Glutamatergic neuron (in vitro differentiated cells): ENCODE data around the gene PLPP4. TPM values are rescaled to one million over a fixed set of nuclear protein-coding genes. Genes with fewer than 3 reads are reported as not detected.

ENCODE experiments used
- DNase-seq: peaks from one replicate; pipeline ENCODE4 v3.0.0; 2022
- H3K27ac Mint-ChIP-seq: one replicate; pipeline ENCODE4 v1.8.0; 2020; ENCODE audit warnings: mild to moderate bottlenecking, mixed read lengths, inconsistent platforms; ENCODE audit not compliant: unreplicated experiment
- H3K27me3 Mint-ChIP-seq: one replicate; pipeline ENCODE4 v1.8.0; 2020; ENCODE audit warnings: mild to moderate bottlenecking, moderate library complexity, mixed read lengths, inconsistent platforms; ENCODE audit not compliant: unreplicated experiment
- H3K36me3 Mint-ChIP-seq: one replicate; pipeline ENCODE4 v1.8.0; 2020; ENCODE audit warnings: mild to moderate bottlenecking, mixed read lengths, inconsistent platforms; ENCODE audit not compliant: unreplicated experiment
- H3K4me1 Mint-ChIP-seq: one replicate; pipeline ENCODE4 v1.8.0; 2020; ENCODE audit warnings: mild to moderate bottlenecking, low read depth, mixed read lengths, inconsistent platforms; ENCODE audit not compliant: unreplicated experiment
- H3K4me3 Mint-ChIP-seq: one replicate; pipeline ENCODE4 v1.8.0; 2020; ENCODE audit warnings: mild to moderate bottlenecking, mixed read lengths, inconsistent platforms; ENCODE audit not compliant: unreplicated experiment
- H3K9me3 Mint-ChIP-seq: one replicate; pipeline ENCODE4 v1.8.0; 2020; ENCODE audit warnings: mild to moderate bottlenecking, moderate library complexity, mixed read lengths, inconsistent platforms; ENCODE audit not compliant: unreplicated experiment
- CTCF ChIP-seq: fragments of 200-600 bp; sonication (generic); IDR thresholded peaks from one replicate; pipeline ENCODE4 v1.5.0; 2021; ENCODE audit not compliant: partially characterized antibody, unreplicated experiment
- total RNA-seq: library from RNA; stranded (reverse); fragmentation: NEBNext Ultra II Directional; extraction: Animal tissue kit (Norgen Biotek cat#: 25700); gene quantifications from one replicate; pipeline ENCODE4 v1.2.1, GENCODE V29; 2021; ENCODE audit not compliant: unreplicated experiment

PLPP4 gene
- total RNA-seq, 1 donor from 2014 or later: 2.6 TPM

- DNase-seq: no peak
- no peak overlapping the region for H3K4me3 Mint-ChIP-seq
- peaks cover 2% of the 10 kb centered on the region for H3K4me1 Mint-ChIP-seq
- H3K27ac Mint-ChIP-seq: no peak overlapping the region
- peaks cover 2% of the 10 kb centered on the region for H3K27me3 Mint-ChIP-seq
- H3K9me3 Mint-ChIP-seq: no peaks in the 10 kb centered on the region
- H3K36me3 Mint-ChIP-seq: peaks cover 6% of the 10 kb centered on the region
- TF ChIP-seq CTCF: no peak
Observed at GRCh38 chr10:120614680-120615079, 157.7 kb downstream of the PLPP4 start.

- H3K27ac Mint-ChIP-seq: no peak overlapping the region
- no peaks in the 10 kb centered on the region for H3K9me3 Mint-ChIP-seq
- H3K27me3 Mint-ChIP-seq: peaks cover 2% of the 10 kb centered on the region
- peaks cover under 1% of the 10 kb centered on the region for H3K4me1 Mint-ChIP-seq
- no peak for TF ChIP-seq CTCF
- peaks cover 6% of the 10 kb centered on the region for H3K36me3 Mint-ChIP-seq
- DNase-seq: no peak
- no peak overlapping the region for H3K4me3 Mint-ChIP-seq
Observed at GRCh38 chr10:120616311-120616911, 159.4 kb downstream of the PLPP4 start.

GRCh38 chr10:120628197-120628596 is 171.2 kb downstream of the PLPP4 start:
- Mint-ChIP-seq H3K4me1 (no peaks in the 10 kb centered on the region), H3K27me3 (no peaks in the 10 kb centered on the region), H3K9me3 (no peaks in the 10 kb centered on the region), H3K4me3 (no peak overlapping the region), H3K36me3 (peaks cover 4% of the 10 kb centered on the region), H3K27ac (no peak overlapping the region)
- no peak for TF ChIP-seq CTCF
- DNase-seq: no peak

- H3K36me3 Mint-ChIP-seq: peaks cover 4% of the 10 kb centered on the region
- H3K4me3 Mint-ChIP-seq: no peak overlapping the region
- TF ChIP-seq CTCF: no peak
- no peak for DNase-seq
- no peaks in the 10 kb centered on the region for H3K9me3 Mint-ChIP-seq
- no peak overlapping the region for H3K27ac Mint-ChIP-seq
- no peaks in the 10 kb centered on the region for H3K27me3 Mint-ChIP-seq
- H3K4me1 Mint-ChIP-seq: no peaks in the 10 kb centered on the region
Observed at GRCh38 chr10:120630266-120630665, 173.2 kb downstream of the PLPP4 start.

GRCh38 chr10:120632047-120632446 is 175.0 kb downstream of the PLPP4 start:
- H3K27ac Mint-ChIP-seq: no peak overlapping the region
- H3K27me3 Mint-ChIP-seq: no peaks in the 10 kb centered on the region
- no peak overlapping the region for H3K4me3 Mint-ChIP-seq
- H3K36me3 Mint-ChIP-seq: peaks cover 4% of the 10 kb centered on the region
- H3K4me1 Mint-ChIP-seq: peaks cover 2% of the 10 kb centered on the region
- no peak for TF ChIP-seq CTCF
- DNase-seq: no peak
- H3K9me3 Mint-ChIP-seq: no peaks in the 10 kb centered on the region
